ENCODE results near the gene SMS.
"Not testable (repeated sequence)": the region's sequence is repeated elsewhere in the genome, so short reads cannot be mapped to it uniquely, and the experiment has no call there.

Gene SMS

GRCh38 chrX:21950557-21950956, 10.0 kb downstream of the SMS start:
- DNase-seq (ENCODE audit: low spot score), result not testable (repeated sequence)

GRCh38 chrX:21952624-21953023, 12.1 kb downstream of the SMS start:
- no peak for DNase-seq (ENCODE audit: low spot score)

GRCh38 chrX:21953195-21953830, 12.8 kb downstream of the SMS start:
- not testable (repeated sequence) for DNase-seq (ENCODE audit: low spot score)

DNA sequence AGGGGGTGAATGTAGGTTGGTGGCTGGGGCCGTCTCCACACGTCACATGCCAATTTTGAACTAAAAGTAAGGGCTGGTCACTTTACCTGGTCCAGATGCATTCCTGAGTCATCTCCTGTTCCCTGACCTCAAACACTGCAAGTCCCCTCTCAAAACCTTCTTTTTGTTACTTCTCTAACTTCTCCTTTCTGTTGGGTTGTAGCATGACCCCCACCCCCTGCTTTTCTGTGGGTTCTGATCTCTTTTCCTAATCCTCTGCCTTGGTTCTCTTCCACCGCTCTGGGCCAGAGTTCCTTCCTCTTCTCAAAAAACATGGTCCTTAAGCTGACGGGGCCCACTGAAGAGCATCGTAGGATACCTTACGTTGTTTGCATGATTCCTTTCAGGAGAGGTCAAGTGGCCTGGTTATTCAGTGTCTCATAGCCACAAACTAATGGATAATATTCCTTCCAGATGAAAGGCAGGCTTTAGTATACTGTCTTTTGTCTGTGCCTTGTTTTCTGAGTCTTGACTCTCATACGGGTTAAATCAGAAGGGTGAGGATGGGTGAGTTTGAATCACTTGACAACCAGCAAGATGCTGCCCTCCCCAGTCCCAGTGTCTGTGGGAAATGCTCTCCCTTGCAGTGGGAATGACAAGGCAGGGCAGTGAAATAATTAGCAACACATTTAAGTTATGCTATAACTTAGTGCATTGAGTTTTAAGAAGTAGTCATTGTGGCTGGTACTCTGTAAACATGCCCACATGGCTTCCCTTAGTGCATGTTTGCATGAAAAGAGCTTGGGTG, 15.1 kb downstream of the SMS start:
- no peak for DNase-seq (ENCODE audit: low spot score)

DNA sequence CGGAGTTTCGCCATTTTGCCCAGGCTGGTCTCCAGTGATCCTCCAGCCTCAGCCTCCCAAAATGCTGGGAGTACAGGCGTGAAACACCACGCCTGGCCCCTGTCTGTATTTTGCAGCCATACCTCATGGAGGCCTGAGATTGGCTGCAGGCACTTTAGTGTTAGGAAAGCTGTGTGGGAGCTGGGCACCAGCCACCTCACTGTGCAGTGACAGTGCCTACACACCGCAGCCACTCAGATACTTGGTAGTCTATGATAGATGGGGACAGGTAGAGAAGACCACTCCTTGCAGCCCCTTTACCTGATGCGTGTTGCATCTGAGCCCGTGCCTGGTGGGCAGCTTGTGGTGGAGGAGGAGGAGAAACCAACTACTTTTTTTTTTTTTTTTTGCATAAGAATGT, 16.3 kb downstream of the SMS start:
- no peak for DNase-seq (ENCODE audit: low spot score)

- no peak for DNase-seq (ENCODE audit: low spot score)
These were observed 17.7 kb downstream of the SMS start for GRCh38 chrX:21958187-21958586.

DNA sequence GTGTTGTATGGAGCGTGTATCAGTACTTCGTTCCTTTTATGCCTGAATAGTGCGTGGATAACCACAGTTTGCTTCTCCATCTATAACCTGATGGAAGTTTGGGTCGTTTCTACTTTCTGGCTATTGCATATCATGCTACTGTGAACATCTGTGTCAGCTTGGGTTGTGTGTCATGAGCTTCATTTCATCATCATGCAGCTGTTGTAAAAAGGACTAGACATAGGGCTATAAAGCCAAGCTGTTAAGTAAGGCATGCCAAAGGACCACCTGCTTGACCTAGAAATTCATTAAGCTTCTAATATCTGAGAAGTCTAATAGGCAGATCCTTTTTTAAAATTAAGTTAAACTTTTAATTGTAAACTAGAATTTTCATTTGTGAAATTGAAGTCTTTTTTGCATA, 18.4 kb downstream of the SMS start:
- DNase-seq (ENCODE audit: low spot score), result no peak

GRCh38 chrX:21959362-21960051, 19.0 kb downstream of the SMS start:
- no peak for DNase-seq (ENCODE audit: low spot score)

GRCh38 chrX:21960569-21961541, 20.3 kb downstream of the SMS start:
- DNase-seq (ENCODE audit: low spot score), result no peak

- DNase-seq (ENCODE audit: low spot score), result no peak
These were observed 21.9 kb downstream of the SMS start for GRCh38 chrX:21962361-21962760.

DNA sequence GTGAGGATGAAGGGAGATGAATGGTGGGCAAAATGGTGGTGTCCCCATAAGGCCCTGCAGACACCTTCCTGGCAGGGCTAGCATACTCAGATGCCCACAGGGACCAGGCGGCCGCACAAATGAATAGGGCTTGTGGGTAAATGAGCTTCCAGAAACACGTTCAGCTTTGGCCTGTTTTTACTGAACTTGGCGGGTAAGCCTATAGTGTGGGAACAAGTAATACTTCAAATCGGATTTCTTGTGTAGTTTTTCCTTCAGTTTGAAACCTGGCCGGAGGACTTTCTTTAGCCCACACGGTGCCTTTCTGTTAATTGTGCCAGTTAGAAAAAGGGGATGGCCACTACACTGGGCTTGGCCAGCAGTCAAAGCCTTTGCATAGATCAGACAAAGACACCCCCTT, 22.8 kb downstream of the SMS start:
- no peak for DNase-seq (ENCODE audit: low spot score)

GRCh38 chrX:21963731-21964405, 23.4 kb downstream of the SMS start:
- DNase-seq (ENCODE audit: low spot score), result no peak

DNA sequence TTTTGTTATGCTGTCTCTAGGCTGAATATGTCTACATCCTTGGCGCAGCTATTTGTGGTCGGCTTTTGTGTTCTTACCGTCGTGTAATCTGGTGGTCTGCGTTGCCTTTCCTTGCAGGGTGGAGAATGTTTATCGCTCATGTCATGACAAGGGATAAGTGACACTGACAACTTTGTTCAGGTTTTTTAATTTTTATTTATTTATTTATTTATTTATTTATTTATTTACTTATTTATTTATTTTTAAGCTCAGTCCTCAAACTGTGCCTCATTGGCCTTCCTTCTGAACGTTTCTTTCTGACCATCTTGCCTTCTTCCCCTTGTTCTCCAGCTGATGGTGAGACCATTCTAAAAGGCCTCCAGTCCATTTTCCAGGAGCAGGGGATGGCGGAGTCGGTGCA, 26.4 kb downstream of the SMS start:
- DNase-seq (ENCODE audit: low spot score), result no peak

DNA sequence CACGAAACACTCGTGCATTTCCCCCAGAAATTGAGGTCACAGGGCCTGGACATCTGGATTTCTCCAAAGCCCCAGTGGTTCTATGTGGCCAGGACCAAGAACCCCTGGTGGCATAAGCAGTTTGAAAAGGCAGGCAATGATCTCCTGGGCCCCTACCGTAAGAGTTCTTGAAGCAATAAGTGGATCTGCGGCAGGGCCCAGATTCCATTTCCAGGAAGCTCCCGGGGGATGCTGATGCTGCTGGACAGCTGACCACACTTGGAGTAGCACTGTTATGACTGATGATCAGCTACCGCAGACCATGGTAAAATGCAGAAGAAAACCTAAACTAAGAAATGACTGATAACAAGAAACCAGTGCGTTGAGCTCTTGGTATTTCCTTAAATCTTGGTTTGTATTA, 27.8 kb downstream of the SMS start:
- DNase-seq (ENCODE audit: low spot score), result no peak

DNA sequence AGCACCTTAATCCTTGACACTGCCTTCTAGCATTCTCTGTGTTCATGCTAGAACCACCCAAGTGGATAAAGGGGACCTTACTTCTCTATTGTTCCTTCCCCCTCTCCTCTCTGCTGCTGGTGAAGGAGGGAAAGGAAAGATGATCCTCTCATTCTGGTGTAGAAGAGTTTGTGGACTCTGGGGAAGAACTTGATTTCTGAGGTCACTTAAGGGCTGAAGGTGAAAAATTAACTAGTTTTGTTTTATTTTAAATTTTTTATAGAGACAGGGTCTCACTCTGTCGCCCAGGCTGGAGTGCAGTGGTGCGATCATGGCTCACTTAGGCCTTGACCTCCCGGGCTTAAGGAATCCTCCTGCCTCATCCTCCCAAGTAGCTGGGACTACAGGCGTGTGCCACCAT, 29.8 kb downstream of the SMS start:
- no peak for DNase-seq (ENCODE audit: low spot score)

GRCh38 chrX:21972046-21972445, 31.5 kb downstream of the SMS start:
- DNase-seq (ENCODE audit: low spot score), result no peak

GRCh38 chrX:21972721-21973120, 32.2 kb downstream of the SMS start:
- DNase-seq (ENCODE audit: low spot score), result peak; percentile 21

DNA sequence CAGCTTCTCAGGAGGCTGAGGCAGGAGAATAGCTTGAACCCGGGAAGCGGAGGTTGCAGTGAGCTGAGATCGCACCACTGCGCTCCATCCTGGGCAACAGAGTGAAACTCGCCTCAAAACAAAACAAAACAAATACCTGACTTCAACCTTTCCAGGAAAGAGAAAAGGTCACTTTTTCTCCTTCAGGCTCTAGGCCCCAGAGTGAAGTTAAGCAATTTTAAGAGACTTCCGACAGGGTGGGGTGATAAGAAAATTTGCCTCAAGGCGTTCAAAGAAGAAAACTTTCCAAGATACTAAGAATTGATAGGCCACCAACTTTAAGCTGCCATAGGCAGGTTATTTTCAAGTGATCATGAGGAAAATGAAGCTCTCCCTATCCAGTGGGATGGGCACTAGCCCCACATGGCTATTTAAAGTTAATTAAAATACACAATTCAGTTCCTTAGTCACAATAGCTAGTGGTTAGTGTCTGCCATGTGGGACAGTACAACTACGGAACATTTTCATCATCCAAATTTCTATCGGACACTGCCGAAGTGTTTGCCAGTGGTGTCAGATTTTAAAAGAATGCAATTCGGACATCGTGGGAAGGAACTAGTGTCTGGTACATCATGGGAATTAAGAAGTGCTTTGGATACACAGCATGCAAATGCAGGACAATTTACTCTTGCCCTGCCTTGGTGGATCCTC, 33.0 kb downstream of the SMS start:
- DNase-seq (ENCODE audit: low spot score), result no peak

DNA sequence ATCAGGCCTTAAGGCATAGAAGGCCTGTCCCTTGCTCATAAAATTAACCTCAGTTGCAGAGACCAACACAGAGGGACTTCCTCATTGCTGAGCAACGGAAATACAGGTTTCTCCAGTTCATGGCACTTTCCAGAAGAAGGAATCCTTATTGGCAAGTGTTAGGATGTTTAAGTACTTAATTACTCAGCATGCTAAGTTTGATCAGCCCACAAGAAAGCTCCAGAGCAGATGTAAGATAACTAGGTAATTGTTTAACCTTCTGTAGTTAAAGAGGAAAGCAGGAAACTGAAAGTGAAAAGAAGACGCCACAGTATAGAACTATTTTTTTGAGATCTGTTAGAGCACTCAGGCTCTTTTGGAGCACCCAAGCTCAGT, 33.5 kb downstream of the SMS start:
- no peak for DNase-seq (ENCODE audit: low spot score)

DNA sequence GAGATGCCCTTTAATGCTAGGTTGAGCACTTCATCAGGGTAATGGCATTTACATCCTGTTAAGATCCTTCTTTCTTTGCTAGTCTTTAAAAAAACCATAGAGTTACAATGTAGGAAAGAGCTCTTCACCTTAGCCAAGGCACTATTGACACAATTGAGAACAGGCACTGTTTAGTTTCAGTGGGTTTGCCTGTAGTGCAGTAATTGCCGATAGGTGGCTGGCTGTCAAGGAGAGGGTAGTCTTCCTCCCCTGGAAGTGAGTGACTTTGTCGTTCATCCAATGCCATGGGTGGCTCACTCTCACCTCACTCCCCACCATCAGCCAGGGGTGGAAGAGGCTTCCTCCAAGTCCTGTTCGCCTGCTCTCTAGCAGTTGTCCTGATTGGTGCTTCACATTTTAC, 34.7 kb downstream of the SMS start:
- no peak for DNase-seq (ENCODE audit: low spot score)

GRCh38 chrX:21975812-21976211, 35.3 kb downstream of the SMS start:
- DNase-seq (ENCODE audit: low spot score), result peak; percentile 42

Data from RKO (cell line).